ENCODE measurements around the gene PCK2. TPM values are rescaled to one million over a fixed set of nuclear protein-coding genes. Genes with fewer than 3 reads are reported as not detected.

Gene PCK2
- total and polyA plus RNA-seq, 12 donors, result 4.4 to 37.0 (median 17.8) TPM

DNA sequence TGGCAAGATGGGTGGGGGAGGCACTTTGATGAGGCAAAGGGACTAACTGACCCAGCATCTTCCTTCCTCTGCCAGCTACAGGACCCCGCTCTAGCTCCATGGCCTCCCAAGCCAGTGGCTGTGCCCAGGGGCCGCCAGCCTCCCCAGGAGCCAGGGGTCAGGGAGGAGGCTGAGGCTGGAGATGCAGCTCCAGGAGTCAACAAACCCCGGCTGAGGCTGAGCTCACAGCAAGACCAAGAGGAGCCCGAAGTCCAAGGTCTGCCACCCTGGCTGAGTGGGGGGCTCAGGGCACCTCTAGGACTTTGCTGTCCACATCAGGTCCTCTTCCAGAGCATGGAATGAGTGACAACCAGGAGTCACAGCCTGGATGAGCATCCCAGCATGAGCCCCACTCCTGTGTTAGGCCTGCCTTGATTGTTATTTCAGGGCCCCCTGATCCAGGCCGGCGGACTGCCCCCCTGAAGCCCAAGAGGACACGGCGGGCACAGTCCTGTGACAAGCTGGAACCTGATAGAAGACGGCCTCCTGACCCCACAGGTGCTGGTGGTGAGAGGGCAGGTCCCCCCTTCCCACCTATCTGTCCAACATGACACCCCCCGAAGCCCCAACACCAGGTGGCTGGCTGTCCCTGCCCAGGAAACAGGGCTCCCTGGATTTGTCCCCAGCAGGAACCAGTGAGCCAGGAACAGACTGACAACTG lies 25.2 kb upstream of the PCK2 start:
- DNase-seq, result no peak
- H3K9me3 ChIP-seq (replicated peaks in 1 of 3), result no peaks in the 10 kb centered on the region
- WGBS, 4 donors, result 85 to 100% (median 87%) methylated on average over 3 to 10 of the region's 10 CpGs
- TF ChIP-seq, protein P1, sequence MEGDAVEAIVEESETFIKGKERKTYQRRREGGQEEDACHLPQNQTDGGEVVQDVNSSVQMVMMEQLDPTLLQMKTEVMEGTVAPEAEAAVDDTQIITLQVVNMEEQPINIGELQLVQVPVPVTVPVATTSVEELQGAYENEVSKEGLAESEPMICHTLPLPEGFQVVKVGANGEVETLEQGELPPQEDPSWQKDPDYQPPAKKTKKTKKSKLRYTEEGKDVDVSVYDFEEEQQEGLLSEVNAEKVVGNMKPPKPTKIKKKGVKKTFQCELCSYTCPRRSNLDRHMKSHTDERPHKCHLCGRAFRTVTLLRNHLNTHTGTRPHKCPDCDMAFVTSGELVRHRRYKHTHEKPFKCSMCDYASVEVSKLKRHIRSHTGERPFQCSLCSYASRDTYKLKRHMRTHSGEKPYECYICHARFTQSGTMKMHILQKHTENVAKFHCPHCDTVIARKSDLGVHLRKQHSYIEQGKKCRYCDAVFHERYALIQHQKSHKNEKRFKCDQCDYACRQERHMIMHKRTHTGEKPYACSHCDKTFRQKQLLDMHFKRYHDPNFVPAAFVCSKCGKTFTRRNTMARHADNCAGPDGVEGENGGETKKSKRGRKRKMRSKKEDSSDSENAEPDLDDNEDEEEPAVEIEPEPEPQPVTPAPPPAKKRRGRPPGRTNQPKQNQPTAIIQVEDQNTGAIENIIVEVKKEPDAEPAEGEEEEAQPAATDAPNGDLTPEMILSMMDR (IDR thresholded peaks at IDR 0.05), result no peak
- no peak for TF ChIP-seq POLR2A (IDR thresholded peaks at IDR 0.05)
- intact Hi-C loops (cut with DNase I), result loop anchor here in 1 of 2 donors (10.0 kb wide), 1 partner anchor 86 kb away; no protein-coding TSS in a partner anchor
- H3K27ac ChIP-seq, result no peak overlapping the region
- no peaks in the 10 kb centered on the region for H3K27me3 ChIP-seq
- H3K36me3 ChIP-seq (replicated peaks in 1 of 2), result no peaks in the 10 kb centered on the region
- H3K4me3 ChIP-seq, result no peak overlapping the region
- no peaks in the 10 kb centered on the region for H3K4me1 ChIP-seq (replicated peaks in 1 of 2)

GRCh38 chr14:24069411-24069735 lies 24.7 kb upstream of the PCK2 start:
- no peak for DNase-seq
- intact Hi-C loops (cut with DNase I), result loop anchor here in 1 of 2 donors (10.0 kb wide), 1 partner anchor 85 kb away; no protein-coding TSS in a partner anchor
- WGBS, 4 donors, result 79 to 91% (median 87%) methylated on average over 6 of the region's 6 CpGs

GRCh38 chr14:24070285-24071143 lies 23.6 kb upstream of the PCK2 start:
- DNase-seq, result no peak
- no peak overlapping the region for H3K4me3 ChIP-seq
- intact Hi-C loops (cut with DNase I), result no loop called here
- H3K36me3 ChIP-seq (replicated peaks in 1 of 2), result no peaks in the 10 kb centered on the region
- 75 to 83% (median 80%) methylated on average over 10 of the region's 10 CpGs for WGBS, 4 donors
- no peaks in the 10 kb centered on the region for H3K9me3 ChIP-seq (replicated peaks in 1 of 3)
- H3K4me1 ChIP-seq (replicated peaks in 1 of 2), result no peaks in the 10 kb centered on the region
- H3K27me3 ChIP-seq, result no peaks in the 10 kb centered on the region
- H3K27ac ChIP-seq, result no peak overlapping the region
- TF ChIP-seq, protein P1 (IDR thresholded peaks at IDR 0.05), result no peak
- TF ChIP-seq POLR2A (IDR thresholded peaks at IDR 0.05), result no peak

More at GRCh38 chr14:24069411-24069735, 24.7 kb upstream of the PCK2 start:
- H3K27me3 ChIP-seq, result no peaks in the 10 kb centered on the region
- H3K27ac ChIP-seq, result no peak overlapping the region
- no peaks in the 10 kb centered on the region for H3K36me3 ChIP-seq (replicated peaks in 1 of 2)
- H3K4me3 ChIP-seq, result no peak overlapping the region
- no peaks in the 10 kb centered on the region for H3K4me1 ChIP-seq (replicated peaks in 1 of 2)
- TF ChIP-seq, protein P1 (IDR thresholded peaks at IDR 0.05), result no peak
- no peak for TF ChIP-seq POLR2A (IDR thresholded peaks at IDR 0.05)
- H3K9me3 ChIP-seq (replicated peaks in 1 of 3), result no peaks in the 10 kb centered on the region

GRCh38 chr14:24071144-24071697 lies 22.9 kb upstream of the PCK2 start, which contains the start of gene CPNE6:
Gene CPNE6, plus strand, starts transcription at chr14:24071562. Its CDS starts 1,375 bp downstream, at chr14:24072937.
- Histone ChIP-seq H3K27ac (no peak within 1 kb of the TSS), H3K36me3 (replicated peaks in 1 of 2) (no peaks in the 10 kb centered on the region), H3K27me3 (no peaks in the 10 kb centered on the region), H3K4me1 (replicated peaks in 1 of 2) (no peaks in the 10 kb centered on the region), H3K4me3 (no peak within 1 kb of the TSS), H3K9me3 (replicated peaks in 1 of 3) (no peaks in the 10 kb centered on the region)
- TF ChIP-seq POLR2A (IDR thresholded peaks at IDR 0.05), result no peak
- TF ChIP-seq, protein P1 (IDR thresholded peaks at IDR 0.05), result no peak
- 51 to 63% (median 58%) methylated on average over 11 to 18 of the region's 19 CpGs for WGBS, 4 donors
- no peak for DNase-seq
- intact Hi-C loops (cut with DNase I), result no loop called here

Data from adrenal gland (tissue), 12 donors.